GM21717 (cell line): Measurements from ENCODE around the gene PDE6A.
"Not testable (repeated sequence)": the region's sequence is repeated elsewhere in the genome, so short reads cannot be mapped to it uniquely, and the experiment has no call there.

Experiments
- ATAC-seq: cut with Tn5 transposase; IDR thresholded peaks from one replicate; pipeline ENCODE4 v1.9.1; 2021; ENCODE audit warnings: mild to moderate bottlenecking, moderate library complexity; ENCODE audit not compliant: unreplicated experiment

Gene PDE6A

GRCh38 chr5:149870232-149870631 lies 74.4 kb downstream of the PDE6A start:
- no peak for ATAC-seq

- ATAC-seq: no peak
Measured at GRCh38 chr5:149869411-149869821, 75.2 kb downstream of the PDE6A start.

- no peak for ATAC-seq
Measured at GRCh38 chr5:149865746-149866145, 78.8 kb downstream of the PDE6A start.

- ATAC-seq: no peak
Measured at GRCh38 chr5:149863830-149864229, 80.8 kb downstream of the PDE6A start.

GRCh38 chr5:149863176-149863575 lies 81.4 kb downstream of the PDE6A start:
- ATAC-seq: no peak

DNA sequence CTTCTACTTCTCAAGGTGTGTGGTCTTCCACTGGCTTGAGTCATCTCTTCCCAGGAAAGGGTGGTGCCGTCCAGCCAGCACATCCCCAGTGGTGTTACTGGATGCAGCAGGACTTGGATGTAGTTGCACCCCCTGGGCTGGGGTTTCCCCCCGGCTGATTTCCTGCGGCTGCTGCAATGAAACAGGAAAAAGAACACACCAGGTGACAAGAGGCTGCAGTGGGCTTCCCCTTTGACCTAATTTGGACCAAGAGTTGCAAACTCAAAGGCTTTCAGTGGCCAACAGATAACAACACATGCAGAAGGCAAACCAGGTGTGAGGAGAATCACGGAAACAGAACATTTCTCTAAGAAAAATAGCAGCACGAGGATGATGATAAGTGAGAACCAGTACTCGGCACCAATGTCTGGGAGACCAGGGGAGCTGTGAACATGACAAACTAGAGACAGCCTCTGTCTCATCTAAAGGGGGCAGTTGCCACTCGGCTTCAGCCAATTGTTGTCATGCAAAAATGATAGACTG lies 83.7 kb downstream of the PDE6A start:
- ATAC-seq: peak; percentile 85

- no peak for ATAC-seq
Measured at GRCh38 chr5:149859746-149860145, 84.8 kb downstream of the PDE6A start.

- not testable (repeated sequence) for ATAC-seq
Measured at GRCh38 chr5:149858481-149858880, 86.1 kb downstream of the PDE6A start.

DNA sequence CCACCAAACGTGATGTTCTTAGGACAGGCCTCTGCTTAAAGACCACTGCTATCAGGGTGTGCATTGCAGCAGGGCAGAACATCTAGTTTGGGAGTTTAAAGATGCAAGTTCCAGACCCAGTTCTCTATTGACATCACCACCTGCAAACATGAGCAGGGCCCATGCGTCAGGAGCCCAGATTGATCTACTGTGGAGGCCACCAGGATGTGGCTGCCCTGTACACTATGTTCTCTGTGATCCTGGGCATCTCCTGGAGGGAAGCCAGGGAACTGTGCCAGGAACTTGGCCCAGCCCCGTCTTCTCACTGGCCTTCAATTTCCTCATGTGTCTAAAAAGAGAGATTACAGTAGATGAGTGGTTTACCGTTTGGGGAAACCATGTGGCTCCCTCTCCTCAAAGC lies 87.1 kb downstream of the PDE6A start:
- ATAC-seq: no peak

DNA sequence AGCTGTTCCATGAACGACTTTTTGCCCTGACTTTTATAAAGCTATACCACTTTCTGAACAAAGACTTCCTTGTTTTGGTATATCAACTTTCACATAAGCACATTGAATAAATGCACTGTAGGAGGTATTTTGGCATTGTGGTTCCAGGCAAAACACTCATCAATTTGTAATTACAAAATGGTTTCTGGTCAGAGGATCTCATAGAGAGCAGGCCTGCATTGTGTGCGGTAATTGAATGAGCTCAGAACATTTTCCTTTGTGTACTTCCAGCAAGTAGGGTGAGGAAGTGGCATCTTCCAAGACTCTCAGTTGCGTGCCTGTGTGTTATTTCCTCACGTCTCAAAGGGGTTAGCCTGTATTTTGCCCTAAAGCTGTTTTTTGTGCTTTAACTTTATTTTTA lies 89.2 kb downstream of the PDE6A start:
- ATAC-seq: no peak

- ATAC-seq: no peak
Measured at GRCh38 chr5:149854866-149855265, 89.7 kb downstream of the PDE6A start.

DNA sequence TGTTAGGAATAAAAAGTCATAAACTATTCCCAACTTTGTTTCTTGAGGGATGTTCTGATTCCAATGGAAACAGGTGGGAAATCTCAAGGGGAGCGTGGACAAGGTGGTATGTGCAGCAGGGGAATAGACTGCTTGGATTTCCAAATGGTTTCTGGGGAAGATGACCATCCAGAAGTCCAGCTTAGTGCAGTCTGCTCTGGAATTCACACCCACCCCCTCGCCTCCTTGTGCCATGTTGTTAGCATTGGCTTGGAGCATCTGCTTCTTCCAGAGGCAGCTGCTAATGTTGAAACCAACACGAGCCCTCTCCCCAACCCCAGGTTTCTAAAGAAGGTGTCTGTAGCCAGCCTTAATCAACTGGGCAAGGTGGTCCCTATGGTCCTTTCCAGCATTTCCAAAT lies 90.9 kb downstream of the PDE6A start:
- no peak for ATAC-seq

DNA sequence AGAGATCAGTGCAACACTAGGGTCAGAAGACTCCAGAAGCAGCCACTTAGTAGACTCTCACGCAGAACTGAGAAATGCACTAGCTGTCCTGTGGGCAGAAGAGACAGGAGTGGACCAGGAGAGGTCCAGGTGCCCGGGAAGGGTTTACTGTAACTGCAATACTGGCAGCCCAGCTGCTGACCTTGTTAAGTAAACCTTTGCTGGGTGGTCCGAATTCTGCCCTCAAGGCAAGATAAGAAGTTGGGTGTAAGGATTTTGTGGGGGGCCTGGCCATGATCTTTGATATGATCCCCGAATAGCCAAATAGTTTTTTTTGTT lies 91.3 kb downstream of the PDE6A start:
- ATAC-seq: no peak

GRCh38 chr5:149852641-149853330 lies 91.8 kb downstream of the PDE6A start:
- ATAC-seq: no peak

DNA sequence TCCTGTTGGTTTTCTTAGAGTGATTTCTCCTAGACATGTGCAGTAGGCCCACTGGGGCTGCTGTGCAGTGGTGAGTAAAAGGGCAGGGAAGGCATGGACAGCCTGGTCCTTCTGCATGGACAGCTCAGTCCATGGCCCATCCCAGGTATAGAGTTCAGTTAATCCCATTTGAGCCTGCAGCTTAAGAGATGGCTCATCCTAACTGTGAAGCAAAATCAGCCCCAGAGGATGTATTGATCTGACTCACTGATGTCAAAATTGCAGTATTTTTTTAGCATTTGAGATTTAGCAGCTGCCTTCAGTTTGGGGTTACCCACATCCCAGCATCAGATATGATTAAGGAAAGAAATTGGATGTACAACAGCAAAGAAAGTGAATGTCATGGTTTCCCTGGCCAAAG lies 93.4 kb downstream of the PDE6A start:
- no peak for ATAC-seq

DNA sequence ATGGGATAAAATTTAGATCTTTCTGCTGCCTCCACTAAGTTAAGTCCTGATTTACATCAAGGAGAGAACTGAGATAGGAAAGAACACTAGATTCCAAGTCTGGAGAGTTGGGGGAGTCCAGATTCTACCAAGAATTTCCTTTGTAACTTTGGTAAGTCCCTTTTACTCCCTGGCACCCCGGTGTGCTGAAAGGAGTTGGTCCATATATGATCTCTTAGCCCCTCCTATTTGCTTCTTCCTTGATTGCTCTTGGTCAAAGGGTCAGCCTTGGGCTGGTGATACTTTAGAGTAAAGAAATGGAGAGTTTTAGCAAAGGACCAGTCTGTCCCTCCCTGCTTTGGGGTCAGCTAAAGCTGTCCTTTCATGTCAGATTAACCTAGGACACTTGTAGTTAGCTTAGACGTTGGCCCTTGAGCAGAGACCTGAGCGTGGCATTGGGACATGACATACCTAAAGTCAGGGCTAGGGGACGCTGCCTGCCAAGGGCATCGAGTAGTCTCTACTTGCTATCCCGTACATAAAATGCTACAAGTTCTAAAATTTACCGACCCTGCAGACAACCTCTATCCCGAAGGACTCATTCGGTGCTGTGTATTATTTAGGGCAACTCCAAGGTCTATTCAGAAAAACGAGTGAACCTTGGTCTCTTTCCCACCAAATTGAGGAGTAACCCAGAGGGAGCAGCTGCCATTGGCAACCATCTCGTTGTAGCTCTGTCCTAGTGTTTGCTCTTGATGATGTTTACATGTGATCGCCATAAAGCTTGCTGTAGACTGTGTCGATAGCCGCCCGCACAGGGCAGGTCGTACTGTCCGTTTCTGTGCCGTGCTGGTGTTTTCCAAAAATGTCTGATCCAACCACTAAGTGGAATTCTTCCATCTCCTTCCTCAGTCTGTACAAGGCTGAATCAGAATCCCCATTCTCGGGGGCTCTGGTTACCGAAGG lies 94.4 kb downstream of the PDE6A start:
- no peak for ATAC-seq

- no peak for ATAC-seq
Measured at GRCh38 chr5:149849280-149849965, 95.2 kb downstream of the PDE6A start.

DNA sequence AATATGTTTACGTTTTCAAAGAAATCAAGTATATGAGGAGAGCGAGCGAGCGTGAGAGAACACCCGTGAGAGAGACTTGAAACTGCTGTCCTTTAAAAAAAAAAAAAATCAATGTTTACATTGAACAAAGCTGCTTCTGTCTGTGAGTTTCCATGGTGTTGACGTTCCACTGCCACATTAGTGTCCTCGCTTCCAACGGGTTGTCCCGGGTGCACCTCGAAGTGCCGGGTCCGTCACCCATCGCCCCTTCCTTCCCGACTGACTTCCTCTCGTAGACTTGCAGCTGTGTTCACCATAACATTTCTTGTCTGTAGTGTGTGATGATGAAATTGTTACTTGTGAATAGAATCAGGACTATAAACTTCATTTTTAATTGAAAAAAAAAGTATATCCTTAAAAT lies 97.0 kb downstream of the PDE6A start:
- ATAC-seq: no peak

DNA sequence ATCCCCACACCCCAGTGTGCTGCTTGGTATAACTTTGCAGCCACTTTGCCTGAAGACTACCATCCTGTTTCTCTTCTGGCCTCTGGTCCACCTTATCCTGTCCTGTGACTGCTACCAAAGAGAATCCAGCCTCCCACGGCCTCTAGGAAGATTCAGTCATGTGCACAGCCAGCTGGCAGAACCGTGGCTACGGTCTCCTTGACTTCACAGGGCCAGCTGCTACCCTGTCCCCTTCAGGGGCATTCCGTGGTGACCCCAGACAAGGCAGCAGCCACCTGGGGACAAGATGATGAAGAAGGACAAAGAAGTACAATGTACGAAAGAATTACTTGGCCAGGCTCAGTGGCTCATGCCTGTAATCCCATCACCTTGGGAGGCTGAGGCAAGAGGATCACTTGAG lies 98.6 kb downstream of the PDE6A start:
- ATAC-seq: no peak

GRCh38 chr5:149845601-149846000 lies 99.0 kb downstream of the PDE6A start:
- no peak for ATAC-seq
